Measurements from ENCODE around the gene LYAR.

LYAR gene

GRCh38 chr4:4268776-4269175 is 21.2 kb downstream of the LYAR start:
- Histone ChIP-seq H3K79me2 (ENCODE audit: low read length) (no peaks in the 10 kb centered on the region), H3K27ac (ENCODE audit: low read length) (no peak overlapping the region), H3K4me3 (ENCODE audit: low read length) (no peak overlapping the region), H3K9ac (ENCODE audit: low read length) (no peak overlapping the region), H3K36me3 (replicated peaks; ENCODE audit: insufficient read depth, low read length) (peaks cover 6% of the 10 kb centered on the region; the same call in 1 of the 2 replicates), H3K27me3 (replicated peaks; ENCODE audit: insufficient read depth, low read length) (no peaks in the 10 kb centered on the region), H3F3A (ENCODE audit: insufficient read depth, low read length) (no peaks in the 10 kb centered on the region), H3K4me2 (ENCODE audit: low read depth, low read length) (no peak overlapping the region), H3K9me2 (replicated peaks; ENCODE audit: insufficient read depth, low read length) (no peaks in the 10 kb centered on the region), H3K9me3 (replicated peaks; ENCODE audit: insufficient read depth, low read length) (no peaks in the 10 kb centered on the region), H4K20me1 (ENCODE audit: insufficient read depth, low read length) (no peaks in the 10 kb centered on the region), H2AFZ (ENCODE audit: low read length) (no peak overlapping the region), H3K4me1 (ENCODE audit: low read length) (no peaks in the 10 kb centered on the region)
- DNase-seq, result no peak
- TF ChIP-seq EZH2phosphoT487 (IDR thresholded peaks at IDR 0.05; ENCODE audit: low read length) (no peak), CTCF (IDR thresholded peaks at IDR 0.05; ENCODE audit: low read length) (no peak), EZH2 (optimal IDR thresholded peaks at IDR 0.05; ENCODE audit: low read depth, low read length) (no peak)

GRCh38 chr4:4267981-4268380 is 22.0 kb downstream of the LYAR start:
- no peaks in the 10 kb centered on the region for H4K20me1 ChIP-seq (ENCODE audit: insufficient read depth, low read length)
- TF ChIP-seq CTCF (IDR thresholded peaks at IDR 0.05; ENCODE audit: low read length) (no peak), EZH2 (optimal IDR thresholded peaks at IDR 0.05; ENCODE audit: low read depth, low read length) (no peak), EZH2phosphoT487 (IDR thresholded peaks at IDR 0.05; ENCODE audit: low read length) (no peak)
- H3K9me2 ChIP-seq (replicated peaks; ENCODE audit: insufficient read depth, low read length), result no peaks in the 10 kb centered on the region
- no peaks in the 10 kb centered on the region for H3K9me3 ChIP-seq (replicated peaks; ENCODE audit: insufficient read depth, low read length)
- H3K36me3 ChIP-seq (replicated peaks; ENCODE audit: insufficient read depth, low read length), result peaks cover 6% of the 10 kb centered on the region; the same call in 1 of the 2 replicates
- H3K4me1 ChIP-seq (ENCODE audit: low read length), result no peaks in the 10 kb centered on the region
- no peak overlapping the region for H3K9ac ChIP-seq (ENCODE audit: low read length)
- H3K27ac ChIP-seq (ENCODE audit: low read length), result no peak overlapping the region
- H3F3A ChIP-seq (ENCODE audit: insufficient read depth, low read length), result no peaks in the 10 kb centered on the region
- DNase-seq, result no peak
- H3K4me2 ChIP-seq (ENCODE audit: low read depth, low read length), result no peak overlapping the region
- no peak overlapping the region for H3K4me3 ChIP-seq (ENCODE audit: low read length)
- H3K79me2 ChIP-seq (ENCODE audit: low read length), result no peaks in the 10 kb centered on the region
- no peak overlapping the region for H2AFZ ChIP-seq (ENCODE audit: low read length)
- no peaks in the 10 kb centered on the region for H3K27me3 ChIP-seq (replicated peaks; ENCODE audit: insufficient read depth, low read length)

GRCh38 chr4:4260185-4260751 is 29.7 kb downstream of the LYAR start:
- H4K20me1 ChIP-seq (ENCODE audit: insufficient read depth, low read length), result no peaks in the 10 kb centered on the region
- H3K79me2 ChIP-seq (ENCODE audit: low read length), result no peaks in the 10 kb centered on the region
- no peaks in the 10 kb centered on the region for H3F3A ChIP-seq (ENCODE audit: insufficient read depth, low read length)
- peak; percentile 79 for DNase-seq
- no peaks in the 10 kb centered on the region for H3K4me1 ChIP-seq (ENCODE audit: low read length)
- no peaks in the 10 kb centered on the region for H3K9me3 ChIP-seq (replicated peaks; ENCODE audit: insufficient read depth, low read length)
- 0 out of 2 replicates have a peak overlapping the region, but pooled peaks have one; percentile 7 for H3K4me2 ChIP-seq (ENCODE audit: low read depth, low read length)
- H3K9ac ChIP-seq (ENCODE audit: low read length), result no peak overlapping the region
- H2AFZ ChIP-seq (ENCODE audit: low read length), result 0 out of 2 replicates have a peak overlapping the region, but pooled peaks have one; percentile 28
- no peaks in the 10 kb centered on the region for H3K36me3 ChIP-seq (replicated peaks; ENCODE audit: insufficient read depth, low read length)
- H3K27me3 ChIP-seq (replicated peaks; ENCODE audit: insufficient read depth, low read length), result no peaks in the 10 kb centered on the region
- TF ChIP-seq CTCF (IDR thresholded peaks at IDR 0.05; ENCODE audit: low read length) (peak; percentile 62), EZH2phosphoT487 (IDR thresholded peaks at IDR 0.05; ENCODE audit: low read length) (no peak)
- H3K4me3 ChIP-seq (ENCODE audit: low read length), result no peak overlapping the region
- no peak overlapping the region for H3K27ac ChIP-seq (ENCODE audit: low read length)
- no peaks in the 10 kb centered on the region for H3K9me2 ChIP-seq (replicated peaks; ENCODE audit: insufficient read depth, low read length)

All from MM.1S (cell line).